WTC11 (cell line): ENCODE data around the gene GPC6. TPM values are rescaled to one million over a fixed set of nuclear protein-coding genes. Genes with fewer than 3 reads are reported as not detected.

Experiments
- ATAC-seq: fragments of 200-7000 bp; cut with Tn5 transposase; 2 replicates; pipeline ENCODE4 v1.10.0; 2021; ENCODE audit warnings: mild to moderate bottlenecking, moderate library complexity
- CTCF ChIA-PET: fragments of 300-600 bp; sonication (Branson Sonifier 250); formaldehyde crosslinking; loops from one replicate; lab custom pipeline; 2021; ENCODE audit warnings: antibody characterized with exemption; lab: Charles Lee
- POLR2A ChIA-PET: fragments of 350-600 bp; sonication (Branson Sonifier 250); formaldehyde crosslinking; loops from one replicate; lab custom pipeline; 2021; ENCODE audit warnings: antibody characterized with exemption; lab: Charles Lee
- DNase-seq: peaks from one replicate; pipeline ENCODE4 v3.0.0; 2021; ENCODE audit warnings: low spot score
- H3K27ac Mint-ChIP-seq: 2 replicates; pipeline ENCODE4 v1.8.0; 2021; ENCODE audit warnings: mixed read lengths
- H3K27me3 Mint-ChIP-seq: 2 replicates; pipeline ENCODE4 v1.8.0; 2021; ENCODE audit warnings: low read depth, mild to moderate bottlenecking, moderate library complexity, mixed read lengths
- H3K36me3 Mint-ChIP-seq: 2 replicates; pipeline ENCODE4 v1.8.0; 2021; ENCODE audit warnings: mixed read lengths
- H3K4me1 Mint-ChIP-seq: 2 replicates; pipeline ENCODE4 v1.8.0; 2022; ENCODE audit warnings: mixed read lengths
- H3K4me3 Mint-ChIP-seq: 2 replicates; pipeline ENCODE4 v1.8.0; 2021; ENCODE audit warnings: mild to moderate bottlenecking, moderate library complexity, mixed read lengths
- H3K9me3 Mint-ChIP-seq: 2 replicates; pipeline ENCODE4 v1.8.0; 2021; ENCODE audit warnings: mixed read lengths
- ATF1 ChIP-seq: sonication (generic); formaldehyde crosslinking; IDR thresholded peaks from 2 replicates; pipeline ENCODE4 v1.8.1; 2023; ENCODE audit warnings: mild to moderate bottlenecking, moderate library complexity, missing genetic modification reagents
- ERG ChIP-seq: fragments of 250-450 bp; sonication (Bioruptor Pico); IDR thresholded peaks from 2 replicates; pipeline ENCODE4 v1.8.0; 2021; ENCODE audit warnings: mild to moderate bottlenecking
- FOXK1 ChIP-seq: sonication (generic); formaldehyde crosslinking; IDR thresholded peaks from 2 replicates; pipeline ENCODE4 v1.8.0; 2022; ENCODE audit warnings: mild to moderate bottlenecking, moderate library complexity, missing genetic modification reagents
- IRF2 ChIP-seq: sonication (generic); formaldehyde crosslinking; IDR thresholded peaks from 2 replicates; pipeline ENCODE4 v1.8.0; 2022; ENCODE audit warnings: low read depth, missing genetic modification reagents, borderline replicate concordance
- NFE2L1 ChIP-seq: sonication (generic); formaldehyde crosslinking; IDR thresholded peaks from 2 replicates; pipeline ENCODE4 v1.8.1; 2023; ENCODE audit warnings: missing genetic modification reagents
- SMAD4 ChIP-seq: sonication (generic); formaldehyde crosslinking; IDR thresholded peaks from 2 replicates; pipeline ENCODE4 v1.8.0; 2022; ENCODE audit warnings: mild to moderate bottlenecking, missing genetic modification reagents
- SOX15 ChIP-seq: fragments of 250-450 bp; sonication (Bioruptor Pico); IDR thresholded peaks from 2 replicates; pipeline ENCODE4 v1.9.0; 2021; ENCODE audit warnings: mild to moderate bottlenecking
- SP1 ChIP-seq: sonication (generic); formaldehyde crosslinking; conservative IDR thresholded peaks from 2 replicates; pipeline ENCODE4 v1.8.1; 2022; ENCODE audit warnings: missing genetic modification reagents
- ZMAT4 ChIP-seq: fragments of 250-450 bp; sonication (Bioruptor Pico); IDR thresholded peaks from 2 replicates; pipeline ENCODE4 v1.9.0; 2021; ENCODE audit warnings: mild to moderate bottlenecking
- ZNF219 ChIP-seq: sonication (generic); formaldehyde crosslinking; IDR thresholded peaks from 2 replicates; pipeline ENCODE4 v1.8.0; 2023; ENCODE audit warnings: missing genetic modification reagents, mild to moderate bottlenecking, borderline replicate concordance
- ZNF263 ChIP-seq: sonication (generic); formaldehyde crosslinking; IDR thresholded peaks from 2 replicates; pipeline ENCODE4 v1.8.1; 2022; ENCODE audit warnings: low read depth, mild to moderate bottlenecking, moderate library complexity, missing genetic modification reagents
- ZNF396 ChIP-seq: fragments of 250-450 bp; sonication (Bioruptor Pico); IDR thresholded peaks from 2 replicates; pipeline ENCODE4 v1.8.0; 2021; ENCODE audit warnings: mild to moderate bottlenecking, moderate library complexity, borderline replicate concordance
- total RNA-seq: library from RNA; stranded (reverse); gene quantifications from 3 replicates; pipeline ENCODE4 v1.2.3, GENCODE V29; 2021
- TF ChIP-seq, protein P1 (sequence below): sonication (generic); formaldehyde crosslinking; IDR thresholded peaks from 2 replicates; pipeline ENCODE4 v1.8.1; 2022; ENCODE audit warnings: mild to moderate bottlenecking, moderate library complexity, missing genetic modification reagents
- TF ChIP-seq, protein P2 (sequence below): sonication (generic); formaldehyde crosslinking; IDR thresholded peaks from 2 replicates; pipeline ENCODE4 v1.8.1; 2022; ENCODE audit warnings: mild to moderate bottlenecking, missing genetic modification reagents, moderate library complexity, borderline replicate concordance
- TF ChIP-seq, protein P3 (sequence below): sonication (generic); formaldehyde crosslinking; conservative IDR thresholded peaks from 2 replicates; pipeline ENCODE4 v1.8.1; 2023; ENCODE audit warnings: mild to moderate bottlenecking, low read depth, missing genetic modification reagents, moderate library complexity
- TF ChIP-seq, protein P4 (sequence below): sonication (generic); formaldehyde crosslinking; IDR thresholded peaks from 2 replicates; pipeline ENCODE4 v1.8.0; 2022; ENCODE audit warnings: mild to moderate bottlenecking, missing genetic modification reagents
- TF ChIP-seq, protein P5 (sequence below): sonication (generic); formaldehyde crosslinking; IDR thresholded peaks from 2 replicates; pipeline ENCODE4 v1.8.0; 2022; ENCODE audit warnings: missing genetic modification reagents

GPC6 gene
- total RNA-seq, 1 experiment from 2014 or later, result 19.5 TPM

GRCh38 chr13:93368718-93369117 lies 142.1 kb downstream of the GPC6 start:
- TF ChIP-seq ERG (no peak), SP1 (CRISPR knock-in tag) (no peak)
- ATAC-seq (no peak), DNase-seq (no peak)
- CTCF ChIA-PET, result no interaction called here
- Mint-ChIP-seq H3K27ac (no peak overlapping the region), H3K4me3 (no peak overlapping the region), H3K9me3 (no peaks in the 10 kb centered on the region), H3K36me3 (no peaks in the 10 kb centered on the region), H3K4me1 (peaks cover 5% of the 10 kb centered on the region; the same call in 1 of the 2 replicates), H3K27me3 (no peaks in the 10 kb centered on the region)
- POLR2A ChIA-PET, result no interaction called here

- no peak overlapping the region for H3K27ac Mint-ChIP-seq
- H3K9me3 Mint-ChIP-seq, result no peaks in the 10 kb centered on the region
- H3K4me3 Mint-ChIP-seq, result no peak overlapping the region
- H3K4me1 Mint-ChIP-seq, result peaks cover 8% of the 10 kb centered on the region; the same call in 1 of the 2 replicates
- DNase-seq (no peak), ATAC-seq (no peak)
- TF ChIP-seq, protein P1, sequence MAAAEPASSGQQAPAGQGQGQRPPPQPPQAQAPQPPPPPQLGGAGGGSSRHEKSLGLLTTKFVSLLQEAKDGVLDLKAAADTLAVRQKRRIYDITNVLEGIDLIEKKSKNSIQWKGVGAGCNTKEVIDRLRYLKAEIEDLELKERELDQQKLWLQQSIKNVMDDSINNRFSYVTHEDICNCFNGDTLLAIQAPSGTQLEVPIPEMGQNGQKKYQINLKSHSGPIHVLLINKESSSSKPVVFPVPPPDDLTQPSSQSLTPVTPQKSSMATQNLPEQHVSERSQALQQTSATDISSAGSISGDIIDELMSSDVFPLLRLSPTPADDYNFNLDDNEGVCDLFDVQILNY (CRISPR knock-in tag), result no peak
- TF ChIP-seq, protein P2, sequence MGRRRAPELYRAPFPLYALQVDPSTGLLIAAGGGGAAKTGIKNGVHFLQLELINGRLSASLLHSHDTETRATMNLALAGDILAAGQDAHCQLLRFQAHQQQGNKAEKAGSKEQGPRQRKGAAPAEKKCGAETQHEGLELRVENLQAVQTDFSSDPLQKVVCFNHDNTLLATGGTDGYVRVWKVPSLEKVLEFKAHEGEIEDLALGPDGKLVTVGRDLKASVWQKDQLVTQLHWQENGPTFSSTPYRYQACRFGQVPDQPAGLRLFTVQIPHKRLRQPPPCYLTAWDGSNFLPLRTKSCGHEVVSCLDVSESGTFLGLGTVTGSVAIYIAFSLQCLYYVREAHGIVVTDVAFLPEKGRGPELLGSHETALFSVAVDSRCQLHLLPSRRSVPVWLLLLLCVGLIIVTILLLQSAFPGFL, result no peak
- no peak for TF ChIP-seq ZNF396 (CRISPR knock-in tag)
- TF ChIP-seq, protein P3, sequence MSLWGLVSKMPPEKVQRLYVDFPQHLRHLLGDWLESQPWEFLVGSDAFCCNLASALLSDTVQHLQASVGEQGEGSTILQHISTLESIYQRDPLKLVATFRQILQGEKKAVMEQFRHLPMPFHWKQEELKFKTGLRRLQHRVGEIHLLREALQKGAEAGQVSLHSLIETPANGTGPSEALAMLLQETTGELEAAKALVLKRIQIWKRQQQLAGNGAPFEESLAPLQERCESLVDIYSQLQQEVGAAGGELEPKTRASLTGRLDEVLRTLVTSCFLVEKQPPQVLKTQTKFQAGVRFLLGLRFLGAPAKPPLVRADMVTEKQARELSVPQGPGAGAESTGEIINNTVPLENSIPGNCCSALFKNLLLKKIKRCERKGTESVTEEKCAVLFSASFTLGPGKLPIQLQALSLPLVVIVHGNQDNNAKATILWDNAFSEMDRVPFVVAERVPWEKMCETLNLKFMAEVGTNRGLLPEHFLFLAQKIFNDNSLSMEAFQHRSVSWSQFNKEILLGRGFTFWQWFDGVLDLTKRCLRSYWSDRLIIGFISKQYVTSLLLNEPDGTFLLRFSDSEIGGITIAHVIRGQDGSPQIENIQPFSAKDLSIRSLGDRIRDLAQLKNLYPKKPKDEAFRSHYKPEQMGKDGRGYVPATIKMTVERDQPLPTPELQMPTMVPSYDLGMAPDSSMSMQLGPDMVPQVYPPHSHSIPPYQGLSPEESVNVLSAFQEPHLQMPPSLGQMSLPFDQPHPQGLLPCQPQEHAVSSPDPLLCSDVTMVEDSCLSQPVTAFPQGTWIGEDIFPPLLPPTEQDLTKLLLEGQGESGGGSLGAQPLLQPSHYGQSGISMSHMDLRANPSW, result no peak
- TF ChIP-seq FOXK1 (CRISPR knock-in tag), result no peak
- TF ChIP-seq ZNF263, result no peak
- TF ChIP-seq, protein P4, sequence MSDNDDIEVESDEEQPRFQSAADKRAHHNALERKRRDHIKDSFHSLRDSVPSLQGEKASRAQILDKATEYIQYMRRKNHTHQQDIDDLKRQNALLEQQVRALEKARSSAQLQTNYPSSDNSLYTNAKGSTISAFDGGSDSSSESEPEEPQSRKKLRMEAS (CRISPR knock-in tag), result no peak
- no peak for TF ChIP-seq SOX15
- TF ChIP-seq ZMAT4 (CRISPR knock-in tag), result no peak
- no peak for TF ChIP-seq IRF2
- TF ChIP-seq SMAD4 (CRISPR knock-in tag), result no peak
- TF ChIP-seq NFE2L1 (CRISPR knock-in tag), result no peak
- TF ChIP-seq, protein P5, sequence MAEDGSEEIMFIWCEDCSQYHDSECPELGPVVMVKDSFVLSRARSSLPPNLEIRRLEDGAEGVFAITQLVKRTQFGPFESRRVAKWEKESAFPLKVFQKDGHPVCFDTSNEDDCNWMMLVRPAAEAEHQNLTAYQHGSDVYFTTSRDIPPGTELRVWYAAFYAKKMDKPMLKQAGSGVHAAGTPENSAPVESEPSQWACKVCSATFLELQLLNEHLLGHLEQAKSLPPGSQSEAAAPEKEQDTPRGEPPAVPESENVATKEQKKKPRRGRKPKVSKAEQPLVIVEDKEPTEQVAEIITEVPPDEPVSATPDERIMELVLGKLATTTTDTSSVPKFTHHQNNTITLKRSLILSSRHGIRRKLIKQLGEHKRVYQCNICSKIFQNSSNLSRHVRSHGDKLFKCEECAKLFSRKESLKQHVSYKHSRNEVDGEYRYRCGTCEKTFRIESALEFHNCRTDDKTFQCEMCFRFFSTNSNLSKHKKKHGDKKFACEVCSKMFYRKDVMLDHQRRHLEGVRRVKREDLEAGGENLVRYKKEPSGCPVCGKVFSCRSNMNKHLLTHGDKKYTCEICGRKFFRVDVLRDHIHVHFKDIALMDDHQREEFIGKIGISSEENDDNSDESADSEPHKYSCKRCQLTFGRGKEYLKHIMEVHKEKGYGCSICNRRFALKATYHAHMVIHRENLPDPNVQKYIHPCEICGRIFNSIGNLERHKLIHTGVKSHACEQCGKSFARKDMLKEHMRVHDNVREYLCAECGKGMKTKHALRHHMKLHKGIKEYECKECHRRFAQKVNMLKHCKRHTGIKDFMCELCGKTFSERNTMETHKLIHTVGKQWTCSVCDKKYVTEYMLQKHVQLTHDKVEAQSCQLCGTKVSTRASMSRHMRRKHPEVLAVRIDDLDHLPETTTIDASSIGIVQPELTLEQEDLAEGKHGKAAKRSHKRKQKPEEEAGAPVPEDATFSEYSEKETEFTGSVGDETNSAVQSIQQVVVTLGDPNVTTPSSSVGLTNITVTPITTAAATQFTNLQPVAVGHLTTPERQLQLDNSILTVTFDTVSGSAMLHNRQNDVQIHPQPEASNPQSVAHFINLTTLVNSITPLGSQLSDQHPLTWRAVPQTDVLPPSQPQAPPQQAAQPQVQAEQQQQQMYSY (CRISPR knock-in tag), result no peak
- no peak for TF ChIP-seq ATF1 (CRISPR knock-in tag)
- no peak for TF ChIP-seq ZNF219 (CRISPR knock-in tag)
- POLR2A ChIA-PET, result no interaction called here
- CTCF ChIA-PET, result no interaction called here
- H3K27me3 Mint-ChIP-seq, result no peaks in the 10 kb centered on the region
- H3K36me3 Mint-ChIP-seq, result no peaks in the 10 kb centered on the region
These were observed 146.2 kb downstream of the GPC6 start for GRCh38 chr13:93372856-93373255.
